Osteocyte (in vitro differentiated cells): ENCODE measurements around the gene MAX. TPM values are rescaled to one million over a fixed set of nuclear protein-coding genes. Genes with fewer than 3 reads are reported as not detected.

Source experiments
- DNase-seq: peaks from one replicate; pipeline ENCODE4 v3.0.0; 2021; ENCODE audit warnings: mixed read lengths; ENCODE audit not compliant: unreplicated experiment; ENCODE audit errors: extremely low spot score
- H3K27ac Mint-ChIP-seq: one replicate; pipeline ENCODE4 v1.8.0; 2021; ENCODE audit warnings: mild to moderate bottlenecking, mixed read lengths; ENCODE audit not compliant: unreplicated experiment
- H3K27me3 Mint-ChIP-seq: one replicate; pipeline ENCODE4 v1.8.0; 2021; ENCODE audit warnings: mixed read lengths; ENCODE audit not compliant: unreplicated experiment
- H3K36me3 Mint-ChIP-seq: one replicate; pipeline ENCODE4 v1.8.0; 2021; ENCODE audit warnings: mixed read lengths; ENCODE audit not compliant: unreplicated experiment
- H3K4me1 Mint-ChIP-seq: one replicate; pipeline ENCODE4 v1.8.0; 2021; ENCODE audit warnings: mixed read lengths; ENCODE audit not compliant: unreplicated experiment
- H3K4me3 Mint-ChIP-seq: one replicate; pipeline ENCODE4 v1.8.0; 2021; ENCODE audit warnings: mild to moderate bottlenecking, moderate library complexity, mixed read lengths; ENCODE audit not compliant: unreplicated experiment
- H3K9me3 Mint-ChIP-seq: one replicate; pipeline ENCODE4 v1.8.0; 2021; ENCODE audit warnings: mixed read lengths; ENCODE audit not compliant: unreplicated experiment
- microRNA-seq: library from miRNA; unstranded; fragments of <30 nt; microRNA quantifications from one replicate; pipeline ENCODE4 v1.1.0, GENCODE V29; 2020; ENCODE audit not compliant: unreplicated experiment
- total RNA-seq: library from RNA; stranded (reverse); gene quantifications from 2 replicates; pipeline ENCODE4 v1.2.1, GENCODE V29; 2021
- TF ChIP-seq, protein P1 (sequence below): fragments of 200-600 bp; sonication (generic); IDR thresholded peaks from 2 replicates; pipeline ENCODE4 v1.5.0; 2021; ENCODE audit warnings: antibody characterized with exemption, mild to moderate bottlenecking, moderate library complexity

The MAX gene
- total RNA-seq, 1 donor from 2014 or later: 120 TPM

DNA sequence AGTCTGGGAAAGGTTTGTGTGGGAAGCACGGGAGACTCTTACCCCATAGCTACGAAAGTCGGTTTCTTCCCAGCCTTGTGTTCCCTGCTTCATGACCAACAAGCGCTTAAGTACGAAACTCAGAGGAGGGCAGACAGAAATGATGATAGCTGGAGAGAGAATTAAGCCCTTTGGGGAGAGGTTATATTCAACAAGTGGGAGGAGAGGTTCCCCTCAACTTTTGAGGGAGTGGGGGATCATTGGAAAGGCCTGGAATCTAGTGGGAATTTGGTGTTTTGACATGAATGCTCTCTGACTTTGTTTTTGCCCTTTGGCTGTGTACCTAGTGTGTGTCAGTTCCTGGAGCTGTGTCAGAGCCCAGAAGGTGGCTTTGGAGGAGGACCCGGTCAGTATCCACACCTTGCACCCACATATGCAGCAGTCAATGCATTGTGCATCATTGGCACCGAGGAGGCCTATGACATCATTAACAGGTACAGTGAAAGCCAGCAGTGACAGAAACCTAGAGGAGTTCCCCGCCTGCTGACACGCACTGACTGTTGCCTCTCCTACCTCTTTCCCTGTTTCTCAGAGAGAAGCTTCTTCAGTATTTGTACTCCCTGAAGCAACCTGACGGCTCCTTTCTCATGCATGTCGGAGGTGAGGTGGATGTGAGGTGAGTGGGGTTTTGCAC is 75.1 kb downstream of the MAX start:
- no peak overlapping the region for H3K27ac Mint-ChIP-seq

DNA sequence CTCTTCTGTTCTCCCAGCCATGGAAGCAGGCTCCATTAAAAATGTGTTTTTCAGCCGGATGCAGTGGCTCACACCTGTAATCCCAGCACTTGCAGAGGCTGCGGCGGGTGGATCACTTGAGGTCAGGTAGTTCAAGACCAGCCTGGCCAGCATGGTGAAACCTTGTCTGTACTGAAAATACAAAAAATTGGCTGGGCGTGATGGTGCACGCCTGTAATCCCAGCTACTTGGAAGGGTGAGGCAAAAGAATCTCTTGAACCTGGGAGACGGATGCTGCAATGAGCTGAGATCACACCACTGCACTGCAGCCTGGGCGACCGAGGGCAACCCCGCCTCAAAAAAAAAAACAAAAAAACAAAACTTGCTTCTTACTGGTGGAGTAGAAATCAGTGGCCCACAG is 75.8 kb downstream of the MAX start:
- Mint-ChIP-seq H3K27ac (no peak overlapping the region), H3K9me3 (no peaks in the 10 kb centered on the region), H3K4me3 (no peak overlapping the region), H3K36me3 (peaks cover 21% of the 10 kb centered on the region), H3K4me1 (no peaks in the 10 kb centered on the region), H3K27me3 (no peaks in the 10 kb centered on the region)
- TF ChIP-seq, protein P1, sequence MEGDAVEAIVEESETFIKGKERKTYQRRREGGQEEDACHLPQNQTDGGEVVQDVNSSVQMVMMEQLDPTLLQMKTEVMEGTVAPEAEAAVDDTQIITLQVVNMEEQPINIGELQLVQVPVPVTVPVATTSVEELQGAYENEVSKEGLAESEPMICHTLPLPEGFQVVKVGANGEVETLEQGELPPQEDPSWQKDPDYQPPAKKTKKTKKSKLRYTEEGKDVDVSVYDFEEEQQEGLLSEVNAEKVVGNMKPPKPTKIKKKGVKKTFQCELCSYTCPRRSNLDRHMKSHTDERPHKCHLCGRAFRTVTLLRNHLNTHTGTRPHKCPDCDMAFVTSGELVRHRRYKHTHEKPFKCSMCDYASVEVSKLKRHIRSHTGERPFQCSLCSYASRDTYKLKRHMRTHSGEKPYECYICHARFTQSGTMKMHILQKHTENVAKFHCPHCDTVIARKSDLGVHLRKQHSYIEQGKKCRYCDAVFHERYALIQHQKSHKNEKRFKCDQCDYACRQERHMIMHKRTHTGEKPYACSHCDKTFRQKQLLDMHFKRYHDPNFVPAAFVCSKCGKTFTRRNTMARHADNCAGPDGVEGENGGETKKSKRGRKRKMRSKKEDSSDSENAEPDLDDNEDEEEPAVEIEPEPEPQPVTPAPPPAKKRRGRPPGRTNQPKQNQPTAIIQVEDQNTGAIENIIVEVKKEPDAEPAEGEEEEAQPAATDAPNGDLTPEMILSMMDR: no peak
- DNase-seq: no peak

More for the DNA sequence above, 75.1 kb downstream of the MAX start:
- TF ChIP-seq, protein P1: no peak
- Mint-ChIP-seq H3K27me3 (no peaks in the 10 kb centered on the region), H3K36me3 (peaks cover 23% of the 10 kb centered on the region), H3K9me3 (no peaks in the 10 kb centered on the region), H3K4me3 (no peak overlapping the region), H3K4me1 (no peaks in the 10 kb centered on the region)
- DNase-seq: no peak

DNA sequence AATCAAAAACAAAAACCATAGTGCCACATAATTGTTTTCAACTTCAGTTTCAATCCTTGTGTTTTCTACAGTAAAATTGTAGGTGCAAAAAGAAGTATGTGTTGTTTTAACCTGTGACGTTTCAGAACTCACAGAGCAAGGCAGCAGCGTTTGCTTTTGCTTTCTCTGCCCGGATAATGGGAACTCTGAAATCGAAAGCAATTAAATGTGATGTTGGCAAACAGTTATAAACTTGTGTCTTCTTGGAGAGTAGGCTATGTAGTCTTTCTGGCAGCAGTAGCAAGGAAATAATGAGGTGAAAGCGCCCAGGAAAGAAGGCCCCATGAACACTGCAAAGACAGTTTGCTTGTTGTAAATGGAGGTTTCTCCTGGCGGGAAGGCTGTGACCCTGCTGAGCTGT is 76.5 kb downstream of the MAX start:
- DNase-seq: no peak
- Mint-ChIP-seq H3K4me3 (no peak overlapping the region), H3K36me3 (peaks cover 19% of the 10 kb centered on the region), H3K9me3 (no peaks in the 10 kb centered on the region), H3K27ac (no peak overlapping the region), H3K4me1 (no peaks in the 10 kb centered on the region), H3K27me3 (no peaks in the 10 kb centered on the region)
- TF ChIP-seq, protein P1: no peak

Small RNA genes lying within 50 kb of the gene (microRNA-seq; reads per million reads assigned to microRNA genes)
- gene MIR4706: not detected

Other genes with a start within 250 kb of the MAX start
- 0.26 and 0.35 TPM in 2 replicates for gene SPTB, start 222.6 kb downstream of the MAX start, total RNA-seq
- 51.6 and 53.1 TPM in 2 replicates for gene CHURC1, start 188.1 kb downstream of the MAX start, total RNA-seq
- not detected in 2 replicates for gene GPX2, start 159.8 kb downstream of the MAX start, total RNA-seq
- 27.5 and 27.6 TPM in 2 replicates for gene RAB15, start 130.2 kb downstream of the MAX start, total RNA-seq
- 18.6 and 23.2 TPM in 2 replicates for gene FNTB, start 115.6 kb downstream of the MAX start, total RNA-seq